NCI-H2196 treated with DMSO at 0.1 percent for 48 hours (cell line): ENCODE data around the gene ABLIM2.

Experiments
- DNase-seq: peaks from one replicate; lab custom pipeline; 2025; ENCODE audit not compliant: unreplicated experiment; lab: John Stamatoyannopoulos, UW

Gene ABLIM2

DNA sequence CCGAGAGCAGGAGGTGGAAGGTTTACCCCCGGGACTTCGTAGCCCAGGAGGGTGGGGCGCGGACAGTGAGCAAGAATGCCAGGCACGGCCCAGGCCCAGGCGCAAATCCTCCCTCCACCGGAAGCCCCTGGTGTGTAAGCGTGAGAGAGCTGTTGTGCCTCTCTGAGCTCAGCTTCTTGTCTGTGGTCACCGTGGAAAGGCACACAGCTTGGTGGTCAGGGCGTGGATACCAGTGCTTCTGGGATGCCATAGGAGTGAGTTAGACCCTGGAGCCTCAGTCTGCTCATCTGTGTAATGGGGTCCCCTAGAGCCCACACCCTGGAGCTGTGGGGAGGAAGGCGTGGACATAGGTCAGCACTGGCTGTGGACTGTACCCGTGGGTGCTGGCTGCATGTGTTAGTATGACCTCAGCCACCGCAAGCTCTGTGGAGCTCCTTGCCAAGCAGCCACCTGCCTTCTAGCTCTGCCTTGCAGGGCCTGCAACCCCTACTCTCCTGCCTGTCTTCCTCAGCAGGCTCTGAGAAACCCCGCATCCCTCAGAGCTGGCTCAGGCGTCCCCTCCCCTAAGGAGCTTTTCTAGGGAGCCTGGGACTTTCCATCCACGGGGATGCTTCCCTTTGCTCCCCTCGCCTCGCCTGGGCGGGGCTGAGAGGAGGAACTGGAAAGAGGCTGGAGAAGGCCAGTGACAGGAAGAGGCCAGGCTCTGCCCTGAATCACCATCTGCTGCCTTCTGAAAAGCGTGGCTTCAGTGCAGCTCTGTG is 190.9 kb downstream of the ABLIM2 start:
- DNase-seq = no peak

DNA sequence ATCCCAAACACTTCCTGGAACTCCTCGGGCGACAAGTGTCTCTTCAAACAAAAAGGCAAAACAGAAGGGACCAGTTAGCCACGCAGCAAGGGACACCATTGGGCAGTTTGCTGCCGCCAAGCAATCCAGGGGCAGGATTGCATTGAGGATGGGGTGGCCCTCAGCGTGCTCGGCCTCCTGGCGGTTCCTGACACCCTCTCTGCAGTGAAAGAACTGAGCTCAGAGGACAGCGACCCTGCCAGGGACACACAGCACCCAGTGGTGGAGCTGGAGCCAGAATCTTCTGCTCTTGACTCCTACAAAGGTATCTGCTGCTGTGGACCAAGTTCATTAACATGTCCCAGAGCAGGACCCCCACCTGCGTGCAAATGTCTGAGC is 191.6 kb downstream of the ABLIM2 start:
- DNase-seq = no peak

DNA sequence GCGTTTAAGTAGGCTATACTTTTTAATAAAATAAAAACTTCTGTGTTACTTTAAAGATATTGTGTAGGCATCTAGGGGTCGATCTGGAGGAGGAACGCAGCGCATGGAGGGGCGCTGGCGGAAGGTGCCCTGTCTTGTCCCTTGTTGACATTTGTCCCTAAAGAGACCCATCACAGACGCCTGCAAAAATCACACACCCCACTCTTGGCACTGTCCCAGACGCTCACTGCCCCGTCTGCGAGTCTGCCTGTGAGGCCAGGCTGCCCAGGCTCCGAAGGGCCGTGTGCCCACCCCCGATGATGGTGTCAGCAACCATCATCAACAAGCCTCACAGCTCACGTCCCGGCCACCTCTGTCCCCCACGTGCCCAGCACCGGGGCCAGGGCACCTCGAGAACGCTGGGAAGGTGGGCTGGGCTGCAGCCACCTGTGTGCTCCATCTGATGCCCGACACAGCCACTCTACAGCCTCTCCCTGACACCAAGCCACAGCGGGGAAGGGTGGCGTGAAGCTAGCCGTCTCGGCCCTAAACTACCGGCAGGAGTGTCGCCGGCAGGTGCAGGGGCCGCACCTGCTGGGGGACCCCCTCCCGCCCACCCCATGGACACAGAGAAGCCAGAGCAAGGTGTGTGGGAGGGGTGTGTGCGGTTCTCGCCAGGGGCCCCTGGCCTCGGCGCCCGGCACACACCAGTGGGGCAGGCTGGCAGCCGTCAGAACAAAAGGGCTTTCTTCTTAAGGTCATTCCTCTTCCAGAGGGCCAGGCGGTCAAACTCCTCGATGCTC is 192.1 kb downstream of the ABLIM2 start:
- DNase-seq = no peak

DNA sequence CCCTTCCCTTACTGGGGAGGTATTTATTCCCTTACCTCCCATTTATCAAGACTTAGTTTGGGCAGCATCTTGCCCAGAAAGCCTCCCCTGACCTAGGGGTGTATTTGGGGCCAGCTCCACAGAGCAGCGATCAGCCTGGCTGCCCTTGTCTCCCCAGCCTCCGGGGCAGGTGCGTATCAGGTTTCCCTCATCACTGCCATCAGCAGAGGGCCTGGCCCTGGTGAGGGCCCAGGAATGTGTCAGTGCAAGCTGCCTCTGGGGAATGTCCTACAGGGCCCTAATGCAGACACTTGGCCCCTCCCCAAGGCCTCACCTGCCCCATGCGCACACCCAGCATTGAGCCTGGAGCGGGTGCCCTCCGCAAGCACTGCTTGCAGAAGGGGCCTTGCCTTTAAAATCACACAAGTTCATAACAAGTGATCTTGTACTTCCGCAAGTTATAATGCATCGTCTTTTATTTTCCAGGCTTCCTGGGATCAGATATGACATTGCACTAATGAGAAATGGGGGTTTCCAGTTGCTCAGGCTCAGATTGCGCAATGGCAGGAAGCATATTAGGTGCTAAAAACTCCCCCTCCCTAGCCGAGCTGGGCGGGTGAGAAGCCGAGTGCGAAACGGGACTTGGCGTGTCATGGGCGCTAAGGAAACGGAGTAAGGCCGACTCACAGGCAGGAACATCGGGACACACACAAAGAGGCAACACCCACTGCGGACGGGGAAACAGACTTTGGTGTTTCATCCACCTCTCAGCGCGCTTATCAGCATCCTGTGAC is 193.5 kb downstream of the ABLIM2 start:
- no peak for DNase-seq

DNA sequence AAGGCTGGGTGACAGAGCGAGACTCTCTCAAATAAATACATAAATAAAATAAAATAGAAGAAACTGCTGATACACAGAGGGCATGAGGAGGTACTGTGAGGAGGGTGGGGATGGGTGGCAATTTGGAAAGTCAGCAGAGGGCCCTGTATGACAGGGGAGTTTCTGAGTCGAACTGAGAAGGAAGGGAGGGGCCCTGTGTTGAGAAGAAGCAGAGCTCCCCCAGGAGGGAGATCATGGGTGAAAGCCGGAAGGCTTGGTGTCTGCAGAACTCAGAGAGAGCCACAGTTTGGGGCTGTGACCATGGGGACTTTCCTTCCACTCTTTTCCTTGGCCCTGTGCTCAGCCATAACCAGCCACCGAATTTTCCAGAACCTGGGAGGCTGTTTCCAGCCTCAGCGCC is 194.2 kb downstream of the ABLIM2 start:
- no peak for DNase-seq

DNA sequence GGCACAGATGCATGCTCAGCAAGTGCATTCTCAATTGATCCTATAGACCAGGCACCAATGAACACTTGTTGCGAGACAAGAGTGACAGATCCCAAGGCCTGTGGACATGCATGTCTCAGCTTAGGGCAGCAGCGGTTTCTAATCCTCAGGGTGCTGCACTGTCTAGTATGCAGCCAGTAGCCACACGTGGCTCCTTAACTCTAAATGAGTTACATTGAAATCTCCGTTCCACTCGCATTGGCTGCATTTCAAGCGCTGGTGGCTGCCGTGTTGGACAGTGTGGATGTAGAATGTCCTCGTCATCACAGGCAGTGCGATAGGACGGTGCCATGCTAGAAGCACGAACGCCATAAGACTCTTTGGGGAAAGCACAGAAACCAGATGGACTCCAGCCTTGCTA is 194.9 kb downstream of the ABLIM2 start:
- no peak for DNase-seq

DNA sequence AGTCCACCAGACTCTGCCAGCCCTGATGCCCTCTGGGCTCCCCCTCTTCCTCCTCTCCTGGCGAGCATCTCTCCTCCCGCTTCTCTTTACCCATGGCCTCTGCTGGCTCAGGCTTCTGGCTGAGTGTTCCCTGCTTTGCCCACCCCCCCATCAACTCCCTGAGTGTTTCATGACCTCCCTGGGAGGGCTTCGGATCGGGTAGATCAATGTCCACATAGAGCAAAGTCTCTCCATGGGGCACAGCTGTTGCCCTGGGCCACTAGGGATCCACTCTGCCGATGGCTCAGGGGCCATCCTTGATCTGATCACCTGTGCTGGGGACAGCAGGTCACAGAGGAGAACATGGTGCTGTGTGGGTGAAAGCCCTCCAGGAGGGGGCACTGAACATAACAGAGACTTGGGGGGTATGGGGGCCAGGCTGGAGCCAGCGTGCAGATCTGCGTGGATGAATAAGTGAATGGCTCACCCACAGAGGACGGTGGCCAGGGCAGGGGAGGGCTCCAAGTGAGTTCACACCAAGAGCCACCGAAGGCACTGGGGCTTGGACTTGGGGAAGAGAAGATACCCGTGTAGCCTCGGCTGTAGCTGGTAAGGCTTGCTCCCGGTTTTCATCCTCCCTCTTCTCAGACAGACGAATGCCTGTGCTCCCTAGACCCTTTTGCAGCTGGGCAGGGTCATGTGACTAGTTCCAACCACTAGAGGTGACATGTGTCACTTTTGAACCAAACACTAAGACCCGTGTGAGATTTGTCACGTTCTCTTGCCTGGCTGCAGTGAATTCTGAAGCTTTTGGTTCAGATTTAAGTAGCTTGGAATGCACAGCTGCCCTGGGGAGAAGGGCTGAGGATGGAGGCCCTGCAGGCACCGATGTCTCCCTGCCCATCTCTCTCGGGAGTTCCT is 195.8 kb downstream of the ABLIM2 start:
- no peak for DNase-seq

DNA sequence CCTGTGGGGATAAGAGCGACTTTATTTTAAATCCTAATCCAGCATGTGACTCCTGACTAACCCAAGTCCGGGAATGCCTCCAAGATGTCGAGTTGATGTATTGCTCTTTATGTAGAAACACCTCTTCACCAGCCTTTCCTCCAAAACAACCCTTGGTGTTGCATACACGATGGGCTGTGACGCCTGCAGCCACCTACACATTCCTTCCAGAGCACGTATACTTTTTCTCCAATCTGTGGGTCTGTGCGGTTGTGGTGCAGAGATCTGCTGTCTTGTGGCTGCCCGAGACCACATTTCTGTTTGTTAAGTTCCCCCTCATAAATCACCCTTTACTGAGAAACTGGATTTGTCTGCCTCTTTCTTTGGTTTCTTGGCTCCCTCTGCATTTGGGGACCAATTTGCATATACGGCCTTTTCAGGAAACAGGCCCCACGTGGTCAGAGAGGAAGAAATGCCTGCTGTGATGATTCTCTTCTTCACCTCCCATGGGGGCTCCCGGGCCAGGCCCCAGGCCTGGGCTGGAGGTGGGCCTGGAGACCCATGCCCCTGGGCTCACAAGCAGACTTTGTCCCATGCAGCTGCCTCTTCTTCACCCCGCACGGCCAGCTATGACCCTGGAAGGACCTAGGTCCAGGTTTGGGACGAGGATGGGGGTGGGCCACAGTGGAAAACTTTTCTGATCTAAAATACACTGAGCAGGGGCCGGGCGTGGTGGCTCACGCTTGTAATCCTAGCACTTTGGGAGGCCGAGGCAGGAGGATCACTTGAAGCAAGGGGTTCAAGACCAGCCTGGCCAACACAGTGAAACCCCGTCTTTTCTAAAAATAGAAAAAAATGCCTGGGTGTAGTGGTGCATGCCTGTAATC is 197.6 kb downstream of the ABLIM2 start:
- no peak for DNase-seq

DNA sequence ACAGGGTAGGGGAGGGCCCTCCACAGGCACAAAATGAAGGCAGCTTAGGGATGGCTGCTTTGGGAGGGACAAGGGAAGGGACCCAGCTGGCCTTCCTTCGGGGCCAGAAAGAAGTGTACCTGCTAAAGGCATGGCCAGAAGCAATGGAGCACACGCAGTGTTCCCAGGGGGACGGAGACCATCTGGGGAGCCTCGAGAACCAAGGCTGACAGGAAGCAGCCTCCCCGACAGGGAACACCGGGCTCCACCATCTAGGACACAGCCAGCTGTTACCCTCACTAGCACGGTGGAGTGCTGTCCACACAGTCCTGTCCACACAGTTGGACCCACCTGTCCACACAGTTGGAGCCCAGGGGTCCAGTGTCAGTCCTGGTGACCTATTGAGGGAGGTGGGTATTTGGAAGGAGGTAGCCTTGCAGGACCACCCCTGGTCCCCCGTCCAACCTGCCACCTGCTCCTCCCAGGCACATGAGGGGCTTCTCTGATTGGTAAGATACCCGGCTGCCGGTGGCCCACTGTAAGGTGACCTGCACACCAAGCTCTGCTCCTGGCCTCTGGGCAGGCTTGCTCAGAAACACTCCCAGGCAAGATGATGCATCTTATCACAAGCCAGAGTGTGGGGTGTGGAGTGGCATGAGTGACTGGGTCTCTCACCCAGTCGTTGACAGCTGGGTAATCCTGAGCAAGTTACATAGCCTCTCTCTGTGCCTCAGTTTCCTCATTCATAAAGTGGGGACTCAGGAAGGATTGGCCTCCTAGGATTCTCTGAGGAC is 198.4 kb downstream of the ABLIM2 start:
- no peak for DNase-seq

DNA sequence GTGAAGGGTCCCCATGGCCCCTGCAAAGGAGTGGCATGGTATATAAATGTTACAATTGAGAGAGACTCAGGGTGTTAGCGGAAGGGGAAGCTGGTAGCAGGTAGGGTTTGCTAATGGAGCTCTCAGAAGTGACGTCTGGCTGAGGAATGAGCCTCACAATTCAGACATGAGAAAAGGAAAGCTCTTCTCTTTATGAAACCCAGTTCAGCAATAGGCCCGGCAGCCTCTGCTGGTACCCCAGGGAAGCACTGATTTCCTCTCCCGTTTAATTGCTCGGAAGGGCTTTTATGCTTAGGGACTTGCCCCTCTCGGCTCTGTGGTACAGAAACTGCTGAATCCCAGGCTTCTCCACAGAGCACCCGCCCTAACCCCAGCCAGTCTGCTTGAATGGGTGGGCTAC is 199.5 kb downstream of the ABLIM2 start:
- DNase-seq = no peak

DNA sequence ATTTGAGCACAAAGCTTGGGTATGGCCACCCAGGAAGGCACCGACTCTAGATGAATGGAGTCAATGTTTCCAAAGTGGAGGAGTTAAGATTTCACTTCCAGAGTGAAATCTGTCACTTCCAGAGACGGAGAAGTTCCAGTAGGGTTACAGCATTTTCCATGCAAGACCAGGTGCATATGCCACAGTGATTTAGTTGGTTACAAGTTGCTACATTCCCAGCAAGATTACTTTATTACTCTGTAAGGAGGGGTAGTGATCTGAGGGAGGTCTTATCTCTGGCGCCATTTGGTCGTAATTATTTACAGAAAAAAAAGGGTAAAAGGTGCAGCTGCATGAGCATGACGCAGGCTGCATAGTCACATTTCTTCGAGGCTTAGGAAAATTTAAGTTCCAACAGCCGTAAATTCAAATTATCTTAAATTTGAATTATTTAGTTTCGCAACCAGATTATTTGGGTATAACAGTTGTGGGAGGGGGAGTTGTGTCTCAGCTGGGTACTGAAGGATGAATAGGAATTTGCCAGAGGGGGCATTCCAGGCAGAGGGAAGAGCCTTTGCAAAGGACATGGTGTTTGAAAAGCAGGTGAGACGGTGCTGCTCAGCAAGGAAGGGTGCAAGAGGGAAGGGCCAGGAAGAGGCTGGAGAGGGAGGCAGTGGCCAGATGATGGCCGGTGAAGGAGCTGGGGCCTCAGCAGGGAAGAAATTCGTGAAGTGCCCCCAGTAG is 201.5 kb downstream of the ABLIM2 start:
- DNase-seq = no peak

DNA sequence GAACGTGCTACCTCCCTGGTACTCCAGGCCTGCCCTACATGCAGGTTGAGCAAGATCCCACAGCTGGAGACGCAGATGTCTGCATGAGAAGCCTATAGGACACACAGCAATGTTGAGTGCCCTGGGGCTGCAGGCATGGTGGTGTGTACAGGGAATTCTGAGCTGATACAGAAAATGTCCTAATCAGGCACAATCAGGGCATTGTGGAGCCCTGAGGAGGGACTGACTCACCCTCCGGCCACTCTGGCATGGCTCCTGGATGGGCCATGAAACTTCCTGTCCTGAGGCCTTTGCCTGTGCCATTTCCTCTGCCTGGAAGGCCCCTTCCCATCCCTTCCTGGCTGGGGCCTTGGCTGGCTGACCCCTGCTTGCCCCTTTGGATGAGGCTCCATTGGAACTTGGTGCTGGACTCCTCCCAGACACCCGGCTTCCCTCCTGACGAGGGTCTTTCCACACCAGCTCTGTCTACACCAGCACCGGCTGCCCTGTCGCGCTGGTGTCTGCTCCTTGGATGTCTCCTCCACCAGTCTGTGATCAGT is 202.3 kb downstream of the ABLIM2 start:
- DNase-seq = no peak

DNA sequence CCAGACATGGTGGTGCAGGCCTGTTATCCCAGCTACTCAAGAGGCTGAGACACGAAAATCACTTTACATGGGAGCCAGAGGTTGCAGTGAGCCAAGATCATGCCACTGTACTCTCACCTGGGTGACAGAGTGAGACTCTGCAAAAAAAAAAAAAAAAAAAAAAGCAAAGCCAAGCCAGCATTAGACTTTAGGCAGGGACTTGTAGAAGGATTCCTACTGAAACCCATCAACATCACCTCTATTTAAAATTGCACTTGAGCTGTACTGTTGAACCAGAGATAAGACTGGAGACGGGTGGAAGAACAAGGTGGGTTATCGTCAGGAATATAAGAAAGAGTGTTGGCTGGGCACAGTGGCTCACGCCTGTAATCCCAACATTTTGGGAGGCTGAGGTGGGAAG is 203.2 kb downstream of the ABLIM2 start:
- DNase-seq = no peak

DNA sequence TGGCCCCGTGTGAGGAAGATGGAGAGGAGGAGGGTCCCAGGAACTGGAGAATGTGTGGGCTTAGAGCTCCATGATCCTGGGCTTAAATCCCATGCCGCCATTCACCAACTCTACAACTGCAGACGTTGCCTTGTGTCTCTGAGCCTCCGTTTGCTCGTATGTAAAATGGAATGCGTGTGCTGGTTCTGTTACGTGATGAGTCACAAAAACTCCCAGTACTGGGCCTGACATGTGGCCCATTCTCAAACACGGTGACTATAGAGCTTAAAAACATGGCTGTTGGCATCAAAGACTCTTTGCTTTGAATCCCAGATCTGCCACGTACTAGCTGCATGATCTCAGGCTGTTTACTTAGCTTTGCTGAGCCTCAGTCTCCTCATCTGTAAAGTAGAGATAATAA is 206.0 kb downstream of the ABLIM2 start:
- no peak for DNase-seq

DNA sequence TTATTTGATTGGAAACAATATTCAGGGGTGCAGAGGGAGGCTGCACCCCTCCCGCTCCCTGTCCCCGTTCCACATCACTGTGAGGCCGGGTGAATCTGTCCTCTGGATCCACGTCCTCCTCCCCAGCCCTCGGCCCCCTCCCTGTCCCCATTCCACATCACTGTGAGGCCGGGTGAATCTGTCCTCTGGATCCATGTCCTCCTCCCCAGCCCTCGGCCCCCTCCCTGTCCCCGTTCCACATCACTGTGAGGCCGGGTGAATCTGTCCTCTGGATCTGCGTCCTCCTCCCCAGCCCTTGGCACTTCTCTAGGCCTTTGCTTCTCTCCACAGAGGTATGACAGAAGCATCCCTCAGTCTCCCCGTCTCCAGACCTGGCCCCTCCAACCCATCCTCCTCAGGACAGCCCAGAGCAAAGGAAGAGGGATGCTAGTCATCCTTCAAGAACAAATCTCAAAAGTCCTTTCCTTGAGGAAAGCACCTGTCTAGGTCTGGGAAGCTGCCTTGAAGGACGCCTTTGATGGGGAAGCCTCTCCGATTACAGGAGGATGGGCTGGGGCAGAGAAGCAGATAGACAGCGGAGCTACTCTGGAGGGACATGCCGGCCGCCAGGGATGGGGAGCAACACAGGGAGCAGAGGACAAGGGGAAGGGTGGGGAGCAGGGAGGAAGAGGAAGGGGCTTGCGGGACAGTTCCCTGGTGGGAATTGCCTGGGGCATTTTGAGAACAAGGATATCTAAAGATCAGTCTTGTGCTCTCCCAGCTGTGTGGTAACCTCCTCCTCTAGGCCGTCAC is 208.1 kb downstream of the ABLIM2 start:
- no peak for DNase-seq

DNA sequence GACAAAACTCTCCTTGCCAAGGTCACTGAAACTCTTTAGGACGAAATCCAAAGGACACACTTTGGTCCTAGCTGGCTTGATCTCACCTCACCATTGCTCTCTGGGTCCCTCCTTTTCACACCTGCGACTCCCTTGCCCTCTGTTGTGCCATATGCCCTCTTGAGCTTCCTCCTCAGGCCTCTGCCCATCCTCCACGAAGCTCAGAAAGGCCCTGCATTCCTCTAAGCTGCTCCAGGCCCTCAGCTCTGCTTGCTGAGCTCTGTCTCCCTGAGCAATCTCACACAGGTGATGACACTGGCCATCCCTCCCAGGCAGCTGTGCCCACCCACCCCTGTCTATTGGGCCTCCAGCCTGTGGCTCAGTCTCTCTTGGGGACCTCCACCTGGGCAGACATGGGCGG is 208.9 kb downstream of the ABLIM2 start:
- no peak for DNase-seq

DNA sequence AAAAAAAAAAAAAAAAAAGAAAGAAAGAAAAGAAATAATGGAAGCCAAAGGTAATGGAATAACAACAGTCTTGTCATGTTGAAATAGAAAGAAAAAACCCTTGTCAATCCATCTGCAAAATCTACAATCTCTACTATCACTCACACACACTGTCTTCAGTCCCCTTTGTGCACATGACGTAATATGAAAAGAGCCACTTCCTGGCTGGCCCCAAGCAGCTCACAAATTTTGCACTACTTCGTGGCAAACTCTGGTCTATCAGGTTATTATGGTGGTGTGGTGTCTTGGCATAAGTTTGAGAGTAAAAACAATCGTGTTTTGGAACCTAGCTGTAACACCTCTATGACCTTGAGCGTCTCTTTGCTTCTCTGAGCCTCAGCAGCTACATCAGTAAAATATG is 210.7 kb downstream of the ABLIM2 start:
- DNase-seq = no peak
